GM23248 (cell line): Measurements from ENCODE around the gene KLHL41. TPM values are rescaled to one million over a fixed set of nuclear protein-coding genes. Genes with fewer than 3 reads are reported as not detected.

Experiments used
- DNase-seq: peaks from one replicate; pipeline ENCODE4 v3.0.0-alpha.2; 2015
- H2AFZ ChIP-seq: fragments of 200-600 bp; sonication (generic); 2 replicates; pipeline ENCODE4 v1.6.1; 2016; ENCODE audit warnings: antibody characterized with exemption
- H3F3A ChIP-seq: fragments of 200-600 bp; sonication (generic); 2 replicates; pipeline ENCODE4 v1.6.1; 2016; ENCODE audit warnings: mild to moderate bottlenecking, antibody characterized with exemption, mixed run types; ENCODE audit not compliant: insufficient read depth
- H3K27ac ChIP-seq: fragments of 200-600 bp; sonication (generic); 2 replicates; pipeline ENCODE4 v1.5.1; 2016; ENCODE audit warnings: mild to moderate bottlenecking
- H3K27me3 ChIP-seq: fragments of 200-600 bp; sonication (generic); replicated peaks from 2 replicates; pipeline ENCODE4 v1.6.1; 2016; ENCODE audit warnings: mild to moderate bottlenecking; ENCODE audit not compliant: insufficient read depth
- H3K36me3 ChIP-seq: fragments of 200-600 bp; sonication (generic); 2 replicates; pipeline ENCODE4 v1.6.1; 2016; ENCODE audit warnings: low read depth, mild to moderate bottlenecking
- H3K4me1 ChIP-seq: fragments of 200-600 bp; sonication (generic); 2 replicates; pipeline ENCODE4 v1.6.1; 2016; ENCODE audit warnings: mild to moderate bottlenecking; ENCODE audit not compliant: insufficient read depth
- H3K4me2 ChIP-seq: fragments of 200-600 bp; sonication (generic); one replicate; pipeline ENCODE4 v1.6.1; 2016; ENCODE audit warnings: mild to moderate bottlenecking; ENCODE audit not compliant: unreplicated experiment
- H3K4me3 ChIP-seq: fragments of 200-600 bp; sonication (generic); 2 replicates; pipeline ENCODE4 v1.5.1; 2016; ENCODE audit warnings: mild to moderate bottlenecking
- H3K79me2 ChIP-seq: fragments of 200-600 bp; sonication (generic); 2 replicates; pipeline ENCODE4 v1.6.1; 2016; ENCODE audit warnings: mild to moderate bottlenecking; ENCODE audit not compliant: insufficient read depth
- H3K9ac ChIP-seq: fragments of 200-600 bp; sonication (generic); 2 replicates; pipeline ENCODE4 v1.6.1; 2016; ENCODE audit warnings: mild to moderate bottlenecking
- H3K9me2 ChIP-seq: fragments of 200-600 bp; sonication (generic); 2 replicates; pipeline ENCODE4 v1.6.1; 2016; ENCODE audit warnings: mixed run types, mild to moderate bottlenecking, moderate library complexity; ENCODE audit not compliant: insufficient read depth
- H3K9me3 ChIP-seq: fragments of 200-600 bp; sonication (generic); one replicate; pipeline ENCODE4 v1.6.1; 2017; ENCODE audit warnings: low read depth
- H4K20me1 ChIP-seq: fragments of 200-600 bp; sonication (generic); 2 replicates; pipeline ENCODE4 v1.6.0; 2016; ENCODE audit not compliant: insufficient read depth
- EZH2 ChIP-seq: fragments of 200-600 bp; sonication (generic); IDR thresholded peaks from 2 replicates; pipeline ENCODE4 v1.6.1; 2018; ENCODE audit warnings: antibody characterized with exemption, mild to moderate bottlenecking; ENCODE audit not compliant: insufficient read depth, poor library complexity, severe bottlenecking
- EZH2phosphoT487 ChIP-seq: fragments of 200-600 bp; sonication (generic); IDR thresholded peaks from 2 replicates; pipeline ENCODE4 v1.6.1; 2018; ENCODE audit warnings: antibody characterized with exemption, moderate library complexity, mild to moderate bottlenecking, low read depth; ENCODE audit not compliant: insufficient read depth
- WGBS, 2 experiments: methylation state at CpG; one replicate each; pipeline ENCODE4 v1.1.6; 2015 to 2017; ENCODE audit warnings: low lambda C conversion rate in 2 of 2, low coverage in 1 of 2; ENCODE audit errors: missing lambda C conversion rate in 2 of 2; 5-methylcytosine and 5-hydroxymethylcytosine counted together
- in situ Hi-C: fragments of 300-500 bp; cut with MboI; formaldehyde crosslinking; loops from 2 replicates; pipeline ENCODE4 v1.15.0; 2020
- polyA plus RNA-seq: library from polyadenylated mRNA; unstranded; fragments of >200 nt; fragmentation: Nextera tagmentation; extraction: Ambion mirVana; gene quantifications from 2 replicates; pipeline ENCODE4 v1.2.1, GENCODE V29; 2016
- total RNA-seq: library from RNA; depleted of rRNA; stranded (reverse); fragments of >200 nt; shearing (Covaris generic); gene quantifications from 2 replicates; pipeline ENCODE4 v1.2.3, GENCODE V29; 2014

The KLHL41 gene
- total and polyA plus RNA-seq, 2 experiments from 2014 or later = 0.11 TPM

DNA sequence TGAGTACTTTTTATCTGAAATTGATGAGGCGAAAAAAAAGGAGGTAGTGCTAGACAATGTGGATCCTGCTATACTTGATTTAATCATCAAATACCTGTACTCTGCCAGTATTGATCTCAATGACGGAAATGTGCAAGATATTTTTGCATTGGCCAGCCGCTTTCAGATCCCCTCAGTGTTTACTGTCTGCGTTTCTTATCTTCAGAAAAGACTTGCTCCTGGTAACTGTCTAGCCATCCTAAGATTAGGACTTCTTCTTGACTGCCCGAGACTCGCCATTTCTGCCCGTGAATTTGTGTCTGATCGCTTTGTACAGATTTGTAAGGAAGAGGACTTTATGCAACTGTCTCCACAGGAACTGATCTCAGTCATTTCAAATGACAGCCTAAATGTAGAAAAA, 453 bp downstream of the KLHL41 start:
- TF ChIP-seq EZH2phosphoT487 (no peak), EZH2 (no peak)
- peaks cover 9% of the 10 kb centered on the region for H3K4me1 ChIP-seq
- in situ Hi-C loops = no loop called here
- no peaks in the 10 kb centered on the region for H3K9me2 ChIP-seq
- no peak overlapping the region for H3K27ac ChIP-seq
- H4K20me1 ChIP-seq = no peaks in the 10 kb centered on the region
- H3K36me3 ChIP-seq = no peaks in the 10 kb centered on the region
- H3K4me3 ChIP-seq = no peak overlapping the region
- DNase-seq = no peak
- WGBS, 2 experiments = 95 to 96% methylated on average over 8 of the region's 8 CpGs
- no peak overlapping the region for H3K4me2 ChIP-seq
- H3K9ac ChIP-seq = no peak overlapping the region
- H3F3A ChIP-seq = peaks cover 11% of the 10 kb centered on the region; the same call in 1 of the 2 replicates
- no peaks in the 10 kb centered on the region for H3K79me2 ChIP-seq
- no peaks in the 10 kb centered on the region for H3K9me3 ChIP-seq
- H2AFZ ChIP-seq = no peak overlapping the region
- no peaks in the 10 kb centered on the region for H3K27me3 ChIP-seq

GRCh38 chr2:169510496-169510895, 994 bp downstream of the KLHL41 start:
- no peak overlapping the region for H3K4me2 ChIP-seq
- H3K9me2 ChIP-seq = no peaks in the 10 kb centered on the region

DNA sequence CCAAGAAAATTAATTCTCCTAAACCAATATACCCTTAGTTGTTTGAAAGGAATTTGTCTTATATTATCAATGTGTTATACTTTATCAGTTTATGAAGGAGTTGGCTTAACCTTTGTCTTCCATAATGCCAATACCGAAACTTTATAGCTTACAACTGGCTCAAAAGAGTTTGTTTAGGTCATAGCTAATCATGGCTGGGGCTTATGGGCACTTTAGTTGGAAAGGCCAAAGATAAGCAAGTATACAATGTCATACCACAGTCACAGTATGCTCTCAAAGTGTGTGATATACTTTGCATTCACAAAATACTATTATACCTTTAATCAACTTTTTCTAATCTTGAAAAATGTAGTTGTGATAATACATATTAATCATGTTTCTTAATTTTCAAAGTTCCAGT, 2.3 kb downstream of the KLHL41 start:
- Histone ChIP-seq H3K9ac (no peak overlapping the region), H3K27ac (no peak overlapping the region), H3K36me3 (no peaks in the 10 kb centered on the region), H3K4me1 (peaks cover 9% of the 10 kb centered on the region), H3K9me2 (no peaks in the 10 kb centered on the region), H2AFZ (no peak overlapping the region), H3K27me3 (no peaks in the 10 kb centered on the region), H4K20me1 (no peaks in the 10 kb centered on the region), H3F3A (peaks cover 11% of the 10 kb centered on the region; the same call in 1 of the 2 replicates), H3K4me2 (no peak overlapping the region), H3K4me3 (no peak overlapping the region), H3K9me3 (no peaks in the 10 kb centered on the region), H3K79me2 (no peaks in the 10 kb centered on the region)
- TF ChIP-seq EZH2 = no peak
- no peak for TF ChIP-seq EZH2phosphoT487
- 96 to 100% methylated on average over 1 of the region's 1 CpG for WGBS, 2 experiments
- DNase-seq = no peak
- in situ Hi-C loops = no loop called here

More at GRCh38 chr2:169510496-169510895, 994 bp downstream of the KLHL41 start:
- in situ Hi-C loops = no loop called here
- TF ChIP-seq EZH2 = no peak
- TF ChIP-seq EZH2phosphoT487 = no peak
- Histone ChIP-seq H3K4me1 (peaks cover 9% of the 10 kb centered on the region), H2AFZ (no peak overlapping the region), H3K9ac (no peak overlapping the region), H3K4me3 (no peak overlapping the region), H3F3A (peaks cover 11% of the 10 kb centered on the region; the same call in 1 of the 2 replicates), H3K36me3 (no peaks in the 10 kb centered on the region), H3K27me3 (no peaks in the 10 kb centered on the region), H4K20me1 (no peaks in the 10 kb centered on the region), H3K27ac (no peak overlapping the region), H3K79me2 (no peaks in the 10 kb centered on the region), H3K9me3 (no peaks in the 10 kb centered on the region)
- 96 to 100% methylated on average over 4 of the region's 4 CpGs for WGBS, 2 experiments
- no peak for DNase-seq

DNA sequence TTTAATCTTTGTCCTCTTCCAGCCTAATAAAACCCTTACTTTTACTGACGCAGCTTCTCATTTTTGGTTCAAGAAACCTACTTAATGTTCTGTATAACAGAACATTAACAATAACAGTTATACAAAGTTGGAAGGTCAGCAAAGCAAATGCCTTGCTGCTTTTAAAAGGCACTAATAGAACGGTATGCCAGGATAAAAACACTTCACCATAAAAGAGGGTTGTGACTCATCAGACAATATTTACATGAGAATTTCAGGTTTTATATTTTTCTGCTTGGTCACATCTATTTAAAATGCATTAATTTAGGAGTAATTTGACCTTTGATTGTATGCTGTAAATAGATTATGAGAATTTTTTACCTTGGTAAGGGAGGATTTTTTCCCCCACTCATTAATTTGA, 3.0 kb downstream of the KLHL41 start:
- H3K27ac ChIP-seq = no peak overlapping the region
- TF ChIP-seq EZH2 (no peak), EZH2phosphoT487 (no peak)
- no peaks in the 10 kb centered on the region for H3K27me3 ChIP-seq
- no peaks in the 10 kb centered on the region for H3K9me2 ChIP-seq
- in situ Hi-C loops = no loop called here
- no peak overlapping the region for H3K4me2 ChIP-seq
- peaks cover 4% of the 10 kb centered on the region; the same call in 1 of the 2 replicates for H3F3A ChIP-seq
- H3K9me3 ChIP-seq = no peaks in the 10 kb centered on the region
- H4K20me1 ChIP-seq = no peaks in the 10 kb centered on the region
- H3K9ac ChIP-seq = no peak overlapping the region
- H3K79me2 ChIP-seq = no peaks in the 10 kb centered on the region
- H3K4me1 ChIP-seq = peaks cover 5% of the 10 kb centered on the region
- DNase-seq = peak; percentile 20
- WGBS, 2 experiments = 93 to 94% methylated on average over 2 of the region's 2 CpGs
- no peaks in the 10 kb centered on the region for H3K36me3 ChIP-seq
- no peak overlapping the region for H2AFZ ChIP-seq
- no peak overlapping the region for H3K4me3 ChIP-seq

DNA sequence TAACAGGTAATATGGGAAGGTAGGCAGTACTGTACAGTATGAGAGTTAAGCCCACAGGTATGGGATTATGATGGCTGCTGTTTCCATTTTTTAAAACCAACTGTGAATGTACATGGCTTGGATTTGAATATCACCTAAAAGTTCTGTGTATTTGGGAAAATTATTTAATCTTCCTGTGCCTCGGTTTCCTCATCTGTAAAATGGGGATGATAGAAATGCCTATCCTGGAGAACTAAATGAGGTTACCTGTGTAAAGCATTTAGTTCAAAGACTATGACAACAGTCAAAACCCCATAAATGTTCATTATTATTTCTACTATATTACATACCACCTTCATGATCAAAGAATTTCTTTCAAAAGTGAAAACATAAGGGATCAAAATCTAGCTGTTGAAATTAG, 3.6 kb downstream of the KLHL41 start:
- Histone ChIP-seq H3K27me3 (no peaks in the 10 kb centered on the region), H3K9me2 (no peaks in the 10 kb centered on the region), H2AFZ (no peak overlapping the region), H3F3A (no peaks in the 10 kb centered on the region; the same call in 1 of the 2 replicates), H3K79me2 (no peaks in the 10 kb centered on the region), H4K20me1 (no peaks in the 10 kb centered on the region), H3K9me3 (no peaks in the 10 kb centered on the region), H3K4me1 (no peaks in the 10 kb centered on the region), H3K9ac (no peak overlapping the region), H3K4me3 (no peak overlapping the region), H3K27ac (no peak overlapping the region), H3K36me3 (no peaks in the 10 kb centered on the region), H3K4me2 (no peak overlapping the region)
- in situ Hi-C loops = no loop called here
- no peak for TF ChIP-seq EZH2
- TF ChIP-seq EZH2phosphoT487 = no peak
- DNase-seq = no peak
- 94 to 100% methylated on average over 1 of the region's 1 CpG for WGBS, 2 experiments
